ENCODE measurements around the gene KIAA1217.

GRCh38 chr10:24435374-24435773, 226.4 kb downstream of the KIAA1217 start:
- no peak for TF ChIP-seq CTCF (IDR thresholded peaks at IDR 0.05)
- no peak for TF ChIP-seq POLR2A (IDR thresholded peaks at IDR 0.05)
